HCT116 (cell line): ENCODE data around the gene PNRC1.

ENCODE experiments used
- EZH2phosphoT487 ChIP-seq: fragments of 200-600 bp; IDR thresholded peaks from 2 replicates; pipeline ENCODE4 v1.6.1; 2018; ENCODE audit warnings: antibody characterized with exemption, borderline replicate concordance
- JUND ChIP-seq: IDR thresholded peaks from 2 replicates; pipeline ENCODE4 v1.6.1; 2012
- POLR2A ChIP-seq: IDR thresholded peaks from 2 replicates; pipeline ENCODE4 v1.7.0; 2011; ENCODE audit warnings: borderline replicate concordance; ENCODE audit not compliant: insufficient read depth, insufficient read length; ENCODE audit errors: extremely low read depth
- POLR2AphosphoS5 ChIP-seq: IDR thresholded peaks from 2 replicates; pipeline ENCODE4 v1.6.1; 2011; ENCODE audit warnings: mild to moderate bottlenecking, low read depth, low read length, moderate library complexity
- SIN3A ChIP-seq: IDR thresholded peaks from 2 replicates; pipeline ENCODE4 v1.6.1; 2012; ENCODE audit warnings: low read depth
- TF ChIP-seq, protein P1 (sequence below), 3 experiments: fragments of 200-600 bp in 1 of 3; sonication (generic) in 1 of 3; IDR thresholded peaks in 2 of 3; conservative IDR thresholded peaks in 1 of 3; 2 replicates each; pipeline ENCODE4 v1.5.1; 2012 to 2017; ENCODE audit warnings: low read depth in 2 of 3, low read length in 2 of 3, antibody characterized with exemption in 1 of 3, borderline replicate concordance in 1 of 3, control low read depth in 1 of 3, mild to moderate bottlenecking in 1 of 3, mixed read lengths in 1 of 3, mixed run types in 1 of 3, moderate library complexity in 1 of 3; ENCODE audit not compliant: insufficient read depth in 1 of 3

GRCh38 chr6:89047473-89047872 lies 33.1 kb upstream of the PNRC1 start:
- TF ChIP-seq EZH2phosphoT487 = no peak
- TF ChIP-seq, protein P1, sequence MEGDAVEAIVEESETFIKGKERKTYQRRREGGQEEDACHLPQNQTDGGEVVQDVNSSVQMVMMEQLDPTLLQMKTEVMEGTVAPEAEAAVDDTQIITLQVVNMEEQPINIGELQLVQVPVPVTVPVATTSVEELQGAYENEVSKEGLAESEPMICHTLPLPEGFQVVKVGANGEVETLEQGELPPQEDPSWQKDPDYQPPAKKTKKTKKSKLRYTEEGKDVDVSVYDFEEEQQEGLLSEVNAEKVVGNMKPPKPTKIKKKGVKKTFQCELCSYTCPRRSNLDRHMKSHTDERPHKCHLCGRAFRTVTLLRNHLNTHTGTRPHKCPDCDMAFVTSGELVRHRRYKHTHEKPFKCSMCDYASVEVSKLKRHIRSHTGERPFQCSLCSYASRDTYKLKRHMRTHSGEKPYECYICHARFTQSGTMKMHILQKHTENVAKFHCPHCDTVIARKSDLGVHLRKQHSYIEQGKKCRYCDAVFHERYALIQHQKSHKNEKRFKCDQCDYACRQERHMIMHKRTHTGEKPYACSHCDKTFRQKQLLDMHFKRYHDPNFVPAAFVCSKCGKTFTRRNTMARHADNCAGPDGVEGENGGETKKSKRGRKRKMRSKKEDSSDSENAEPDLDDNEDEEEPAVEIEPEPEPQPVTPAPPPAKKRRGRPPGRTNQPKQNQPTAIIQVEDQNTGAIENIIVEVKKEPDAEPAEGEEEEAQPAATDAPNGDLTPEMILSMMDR (IDR thresholded peaks at IDR 0.05 in 2 of 3, conservative IDR thresholded peaks at IDR 0.05 in 1 of 3; ENCODE audit: borderline replicate concordance in 1 of 3, insufficient read depth in 1 of 3, low read depth in 2 of 3, low read length in 2 of 3) = no peak
- TF ChIP-seq POLR2A = no peak
- no peak for TF ChIP-seq POLR2AphosphoS5
- no peak for TF ChIP-seq JUND
- TF ChIP-seq SIN3A = no peak
